ENCODE data around the gene ABCA5. TPM values are rescaled to one million over a fixed set of nuclear protein-coding genes. Genes with fewer than 3 reads are reported as not detected.

The ABCA5 gene
- total and polyA plus RNA-seq, 12 donors, result 6.9 to 46.7 (median 19.3) TPM

GRCh38 chr17:69363488-69364210, 36.7 kb upstream of the ABCA5 start:
- ATAC-seq, result no peak
- TF ChIP-seq CTCF (IDR thresholded peaks at IDR 0.05), result no peak

GRCh38 chr17:69361156-69361555, 34.2 kb upstream of the ABCA5 start:
- Histone ChIP-seq H3K4me3 (no peak overlapping the region), H3K27me3 (no peaks in the 10 kb centered on the region), H3K36me3 (no peaks in the 10 kb centered on the region), H3K4me1 (no peaks in the 10 kb centered on the region), H3K9me3 (no peaks in the 10 kb centered on the region), H3K27ac (no peak overlapping the region)
- DNase-seq (no peak), ATAC-seq (no peak)
- no peak for TF ChIP-seq CTCF (IDR thresholded peaks at IDR 0.05)
- intact Hi-C loops (cut with DNase I), result no loop called here

More at GRCh38 chr17:69363488-69364210, 36.7 kb upstream of the ABCA5 start:
- no peaks in the 10 kb centered on the region for H3K36me3 ChIP-seq
- H3K27ac ChIP-seq, result no peak overlapping the region
- no peaks in the 10 kb centered on the region for H3K4me1 ChIP-seq
- no peaks in the 10 kb centered on the region for H3K9me3 ChIP-seq
- 84 to 85% methylated on average over 2 of the region's 2 CpGs for WGBS, 2 donors
- H3K27me3 ChIP-seq, result no peaks in the 10 kb centered on the region
- intact Hi-C loops (cut with DNase I), result no loop called here
- DNase-seq, result no peak
- no peak overlapping the region for H3K4me3 ChIP-seq

- DNase-seq (no peak), ATAC-seq (no peak)
- TF ChIP-seq CTCF (IDR thresholded peaks at IDR 0.05), result no peak
- no peaks in the 10 kb centered on the region for H3K4me1 ChIP-seq
- no peaks in the 10 kb centered on the region for H3K9me3 ChIP-seq
- no peak overlapping the region for H3K4me3 ChIP-seq
- H3K36me3 ChIP-seq, result no peaks in the 10 kb centered on the region
- H3K27ac ChIP-seq, result no peak overlapping the region
- H3K27me3 ChIP-seq, result no peaks in the 10 kb centered on the region
- intact Hi-C loops (cut with DNase I), result loop anchor here in 1 of 10 donors (1.0 kb wide), 1 partner anchor 48 kb away; no protein-coding TSS in a partner anchor
- WGBS, 2 donors, result 70 to 76% methylated on average over 3 of the region's 3 CpGs
Observed at GRCh38 chr17:69358688-69359596, 32.0 kb upstream of the ABCA5 start.

GRCh38 chr17:69357701-69358100, 30.8 kb upstream of the ABCA5 start:
- no peak for TF ChIP-seq CTCF (IDR thresholded peaks at IDR 0.05)
- peaks cover 0 to 1% (median 0%) of the 10 kb centered on the region in 7 donors for H3K27me3 ChIP-seq
- ATAC-seq (no peak), DNase-seq (no peak)
- no peaks in the 10 kb centered on the region for H3K36me3 ChIP-seq
- H3K4me1 ChIP-seq, result no peaks in the 10 kb centered on the region
- intact Hi-C loops (cut with DNase I), result loop anchor here in 1 of 10 donors (1.0 kb wide), 1 partner anchor 50 kb away; no protein-coding TSS in a partner anchor
- no peaks in the 10 kb centered on the region for H3K9me3 ChIP-seq
- H3K27ac ChIP-seq, result no peak overlapping the region
- no peak overlapping the region for H3K4me3 ChIP-seq
- WGBS, 2 donors, result 43 to 45% methylated on average over 2 of the region's 2 CpGs
